B cell (primary cell): Measurements from ENCODE around the gene ARHGEF7. TPM values are rescaled to one million over a fixed set of nuclear protein-coding genes. Genes with fewer than 3 reads are reported as not detected.

Experiments used
- ATAC-seq: fragments of 200-7000 bp; cut with Tn5 transposase; one replicate; pipeline ENCODE4 v1.10.0; 2021; ENCODE audit warnings: low read depth, mild to moderate bottlenecking, moderate number of reproducible peaks, moderate library complexity
- CTCF ChIA-PET: fragments of 350-600 bp; sonication (Branson Sonifier 250); formaldehyde crosslinking; loops from one replicate; lab custom pipeline; 2021; ENCODE audit warnings: antibody characterized with exemption, inconsistent platforms; lab: Charles Lee
- POLR2A ChIA-PET: fragments of 350-600 bp; sonication (Branson Sonifier 250); formaldehyde crosslinking; loops from one replicate; lab custom pipeline; 2021; ENCODE audit warnings: antibody characterized with exemption; lab: Charles Lee
- DNase-seq: peaks from one replicate; pipeline ENCODE4 v3.0.0; 2013
- H2AFZ ChIP-seq: 2 replicates; pipeline ENCODE4 v1.6.1; 2012; ENCODE audit warnings: mild to moderate bottlenecking, low read depth, low read length; ENCODE audit not compliant: insufficient read depth, poor library complexity, severe bottlenecking
- H3K27ac ChIP-seq, 2 donors: 1 replicate in 1 of 2; 2 replicates in 1 of 2; pipeline ENCODE4 v1.5.1; 2012 to 2013; ENCODE audit warnings: low read length in 2 of 2, mild to moderate bottlenecking in 2 of 2, moderate library complexity in 1 of 2
- H3K27me3 ChIP-seq, 4 experiments: fragments of 200-600 bp in 1 of 4; sonication (generic) in 1 of 4; replicated peaks in 1 of 4; 1 replicate in 2 of 4; 2 replicates in 2 of 4; pipeline versions ENCODE4 v1.6.1 to v1.7.0; 2013 to 2016; ENCODE audit warnings: low read length in 3 of 4, mild to moderate bottlenecking in 2 of 4, mixed read lengths in 1 of 4, moderate library complexity in 1 of 4; ENCODE audit not compliant: insufficient read depth in 4 of 4, control insufficient read depth in 3 of 4; ENCODE audit errors: control extremely low read depth in 1 of 4
- H3K36me3 ChIP-seq, 2 experiments: replicated peaks in 1 of 2; 1 replicate in 1 of 2; 2 replicates in 1 of 2; pipeline versions ENCODE4 v1.6.1 to v1.7.1; 2013; ENCODE audit warnings: low read length in 1 of 2; ENCODE audit not compliant: insufficient read depth in 2 of 2, control insufficient read depth in 1 of 2; ENCODE audit errors: control extremely low read depth in 1 of 2, extremely low read depth in 1 of 2
- H3K4me1 ChIP-seq, 2 donors: fragments of 200-600 bp in 1 of 2; sonication (generic) in 1 of 2; 1 replicate in 1 of 2; 2 replicates in 1 of 2; pipeline versions ENCODE4 v1.5.1 to v1.6.1; 2013 to 2017; ENCODE audit warnings: low read length in 2 of 2; ENCODE audit not compliant: control insufficient read depth in 2 of 2, insufficient read depth in 2 of 2
- H3K4me2 ChIP-seq: replicated peaks from 2 replicates; pipeline ENCODE3; 2012; ENCODE audit warnings: mild to moderate bottlenecking, low read depth, low read length; ENCODE audit not compliant: poor library complexity, severe bottlenecking
- H3K4me3 ChIP-seq, 5 experiments: fragments of 200-600 bp in 1 of 5; sonication (generic) in 1 of 5; 1 replicate in 3 of 5; 2 replicates in 2 of 5; pipeline versions ENCODE4 v1.5.1 to v1.7.0; 2011 to 2016; ENCODE audit warnings: low read length in 4 of 5, mild to moderate bottlenecking in 4 of 5, low read depth in 2 of 5, control low read depth in 1 of 5, moderate library complexity in 1 of 5; ENCODE audit not compliant: insufficient read depth in 1 of 5; ENCODE audit errors: control extremely low read depth in 1 of 5, extremely low read depth in 1 of 5
- H3K79me2 ChIP-seq: fragments of 200-600 bp; sonication (generic); one replicate; pipeline ENCODE4 v1.6.0; 2016; ENCODE audit warnings: low read length; ENCODE audit not compliant: control insufficient read depth, insufficient read depth
- H3K9ac ChIP-seq: fragments of 200-600 bp; sonication (generic); 2 replicates; pipeline ENCODE4 v1.6.1; 2017; ENCODE audit warnings: mild to moderate bottlenecking, low read length, moderate library complexity
- H3K9me3 ChIP-seq, 3 donors: one replicate each; pipeline versions ENCODE4 v1.6.1 to v1.7.1; 2013; ENCODE audit warnings: low read length in 2 of 3; ENCODE audit not compliant: control insufficient read depth in 2 of 3, insufficient read depth in 1 of 3; ENCODE audit errors: control extremely low read depth in 1 of 3
- H4K20me1 ChIP-seq: 2 replicates; pipeline ENCODE4 v1.6.0; 2012; ENCODE audit warnings: mild to moderate bottlenecking, low read length; ENCODE audit not compliant: insufficient read depth, control insufficient read depth, poor library complexity, severe bottlenecking
- H3K27ac Mint-ChIP-seq: one replicate; pipeline ENCODE4 v1.8.0; 2021; ENCODE audit warnings: mixed read lengths
- H3K27me3 Mint-ChIP-seq: one replicate; pipeline ENCODE4 v1.8.0; 2021; ENCODE audit warnings: mixed read lengths
- H3K4me1 Mint-ChIP-seq: one replicate; pipeline ENCODE4 v1.8.0; 2021; ENCODE audit warnings: mixed read lengths
- H3K4me3 Mint-ChIP-seq: one replicate; pipeline ENCODE4 v1.8.0; 2021; ENCODE audit warnings: mixed read lengths
- H3K9me3 Mint-ChIP-seq: one replicate; pipeline ENCODE4 v1.8.0; 2022; ENCODE audit warnings: mixed read lengths; ENCODE audit not compliant: insufficient read depth
- EZH2 ChIP-seq: IDR thresholded peaks from 2 replicates; pipeline ENCODE4 v1.6.1; 2012; ENCODE audit warnings: borderline replicate concordance, low read depth, mild to moderate bottlenecking, moderate library complexity, low read length; ENCODE audit not compliant: insufficient read depth, poor library complexity, severe bottlenecking
- WGBS: methylation state at CpG from one replicate; pipeline ENCODE4 v1.1.5; 2013; ENCODE audit warnings: missing lambda C conversion rate; ENCODE audit not compliant: insufficient coverage; 5-methylcytosine and 5-hydroxymethylcytosine counted together
- intact Hi-C: fragments of 100-400 bp; cut with micrococcal nuclease; formaldehyde crosslinking; loops from one replicate; pipeline ENCODE4 v1.10.0; 2022
- polyA plus RNA-seq: library from polyadenylated mRNA; depleted of rRNA; stranded (reverse); fragments of >200 nt; gene quantifications from 2 replicates; pipeline ENCODE4 v1.2.3, GENCODE V29; 2012
- total RNA-seq, 2 donors: library from RNA; stranded (reverse); fragments of 120-200 nt in 1 of 2; gene quantifications; 1 replicate in 1 of 2; 2 replicates in 1 of 2; pipeline versions ENCODE4 v1.2.3 to v1.2.4, GENCODE V29; 2013 to 2022
- TF ChIP-seq, protein P1 (sequence below): fragments of 200-600 bp; IDR thresholded peaks from one replicate; pipeline ENCODE4 v1.8.0; 2022; ENCODE audit warnings: antibody characterized with exemption, mild to moderate bottlenecking

ARHGEF7 gene
- total and polyA plus RNA-seq, 2 donors (not counting 1 experiment from before 2014, with no cell fraction given) = 62.3 to 125 TPM

DNA sequence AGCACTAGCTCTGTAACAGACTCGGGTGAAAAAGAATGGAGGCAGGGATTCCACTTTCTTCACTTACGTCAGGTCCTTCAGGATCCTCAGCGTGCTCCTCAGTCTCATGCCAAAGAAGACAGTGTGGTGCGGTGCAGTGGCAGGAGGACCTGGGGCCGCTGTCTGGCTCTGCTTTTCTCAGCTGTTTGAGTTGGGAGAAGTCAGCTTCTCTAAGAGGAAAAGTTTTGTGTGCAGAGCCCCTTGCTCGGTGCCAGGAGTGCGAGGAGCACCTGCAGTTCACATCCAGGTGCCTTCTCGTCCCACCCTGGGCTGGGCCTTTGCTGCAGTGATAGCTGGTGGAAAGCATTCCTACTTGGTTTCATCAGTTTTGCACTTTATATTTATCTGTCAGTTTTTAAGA lies 127.5 kb downstream of the ARHGEF7 start:
- no peak for TF ChIP-seq EZH2
- TF ChIP-seq, protein P1, sequence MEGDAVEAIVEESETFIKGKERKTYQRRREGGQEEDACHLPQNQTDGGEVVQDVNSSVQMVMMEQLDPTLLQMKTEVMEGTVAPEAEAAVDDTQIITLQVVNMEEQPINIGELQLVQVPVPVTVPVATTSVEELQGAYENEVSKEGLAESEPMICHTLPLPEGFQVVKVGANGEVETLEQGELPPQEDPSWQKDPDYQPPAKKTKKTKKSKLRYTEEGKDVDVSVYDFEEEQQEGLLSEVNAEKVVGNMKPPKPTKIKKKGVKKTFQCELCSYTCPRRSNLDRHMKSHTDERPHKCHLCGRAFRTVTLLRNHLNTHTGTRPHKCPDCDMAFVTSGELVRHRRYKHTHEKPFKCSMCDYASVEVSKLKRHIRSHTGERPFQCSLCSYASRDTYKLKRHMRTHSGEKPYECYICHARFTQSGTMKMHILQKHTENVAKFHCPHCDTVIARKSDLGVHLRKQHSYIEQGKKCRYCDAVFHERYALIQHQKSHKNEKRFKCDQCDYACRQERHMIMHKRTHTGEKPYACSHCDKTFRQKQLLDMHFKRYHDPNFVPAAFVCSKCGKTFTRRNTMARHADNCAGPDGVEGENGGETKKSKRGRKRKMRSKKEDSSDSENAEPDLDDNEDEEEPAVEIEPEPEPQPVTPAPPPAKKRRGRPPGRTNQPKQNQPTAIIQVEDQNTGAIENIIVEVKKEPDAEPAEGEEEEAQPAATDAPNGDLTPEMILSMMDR = no peak
- intact Hi-C loops = no loop called here

DNA sequence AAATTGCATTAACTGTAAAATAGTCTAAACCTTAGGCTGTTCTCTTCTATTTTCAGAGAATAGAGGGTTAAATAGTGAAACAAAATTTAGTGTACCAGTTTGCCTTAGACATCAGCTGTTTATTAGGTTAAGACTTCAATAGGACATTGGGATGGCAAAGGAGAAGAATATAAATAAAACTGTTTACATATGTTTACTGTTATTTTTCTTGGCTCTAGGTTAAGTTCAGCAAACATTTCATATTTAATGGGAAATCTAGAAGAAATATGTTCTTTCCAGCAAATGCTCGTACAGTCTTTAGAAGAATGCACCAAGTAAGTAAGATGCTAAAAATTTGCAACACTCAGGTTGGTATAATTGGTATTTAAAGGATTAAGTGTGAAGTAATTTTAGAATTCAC lies 128.9 kb downstream of the ARHGEF7 start:
- H3K4me2 ChIP-seq = no peak overlapping the region
- no peak for TF ChIP-seq EZH2
- TF ChIP-seq, protein P1 = no peak
- no CpG with 5 or more reads among the region's 1 CpG for WGBS
- Mint-ChIP-seq H3K4me3 (no peak overlapping the region), H3K27ac (no peak overlapping the region), H3K4me1 (no peaks in the 10 kb centered on the region), H3K27me3 (no peaks in the 10 kb centered on the region), H3K9me3 (no peaks in the 10 kb centered on the region)
- H3K4me1 ChIP-seq = no peaks in the 10 kb centered on the region
- no peaks in the 10 kb centered on the region for H3K27me3 ChIP-seq
- H3K9me3 ChIP-seq = no peaks in the 10 kb centered on the region
- DNase-seq (no peak), ATAC-seq (no peak)
- ChIA-PET POLR2A (no interaction called here), CTCF (interaction anchor here (0.6 kb wide), 1 partner anchor 515 kb away, joined by 5 read pairs; no protein-coding TSS in a partner anchor)
- H3K36me3 ChIP-seq = peaks cover 4 to 87% of the 10 kb centered on the region in 2 experiments
- no peak overlapping the region for H3K4me3 ChIP-seq
- intact Hi-C loops = no loop called here
- H3K79me2 ChIP-seq = peaks cover 48% of the 10 kb centered on the region
- no peak overlapping the region for H3K9ac ChIP-seq
- H3K27ac ChIP-seq = no peak overlapping the region
- H4K20me1 ChIP-seq = peaks cover 39% of the 10 kb centered on the region
- no peak overlapping the region for H2AFZ ChIP-seq

More for the DNA sequence above, 127.5 kb downstream of the ARHGEF7 start:
- ATAC-seq = no peak
- Histone ChIP-seq H3K9me3 (no peaks in the 10 kb centered on the region), H3K4me1 (no peaks in the 10 kb centered on the region), H3K4me2 (no peak overlapping the region), H3K4me3 (no peak overlapping the region), H4K20me1 (peaks cover 44% of the 10 kb centered on the region), H3K27me3 (no peaks in the 10 kb centered on the region), H2AFZ (no peak overlapping the region), H3K36me3 (peaks cover 3 to 78% of the 10 kb centered on the region in 2 experiments), H3K9ac (no peak overlapping the region), H3K27ac (no peak overlapping the region), H3K79me2 (peaks cover 50% of the 10 kb centered on the region)
- WGBS = 97% methylated on average over 8 of the region's 8 CpGs
- Mint-ChIP-seq H3K27me3 (no peaks in the 10 kb centered on the region), H3K4me1 (peaks cover 2% of the 10 kb centered on the region), H3K9me3 (no peaks in the 10 kb centered on the region), H3K4me3 (no peak overlapping the region), H3K27ac (no peak overlapping the region)
- CTCF ChIA-PET = no interaction called here
- DNase-seq = no peak
- POLR2A ChIA-PET = no interaction called here
